Fibroblast of mammary gland (primary cell): Measurements from ENCODE around the gene CFAP73.

ENCODE experiments used
- DNase-seq: peaks from one replicate; pipeline ENCODE4 v3.0.0-alpha.2; 2010; ENCODE audit warnings: low read depth
- H3K4me3 ChIP-seq: 2 replicates; pipeline ENCODE4 v1.5.1; 2011; ENCODE audit warnings: low read depth, mild to moderate bottlenecking, low read length, moderate library complexity; ENCODE audit not compliant: control insufficient read depth
- CTCF ChIP-seq: conservative IDR thresholded peaks from 2 replicates; pipeline ENCODE4 v1.5.1; 2011; ENCODE audit warnings: low read depth, low read length, inconsistent platforms; ENCODE audit not compliant: control insufficient read depth, insufficient read depth

Gene CFAP73

GRCh38 chr12:113135178-113136127 is 14.1 kb upstream of the CFAP73 start, which contains the start of gene RASAL1:
TSS of gene RASAL1 (minus strand) at chr12:113135761. CDS start at chr12:113135462, 299 bp downstream.
- no peak for DNase-seq
- no peak for TF ChIP-seq CTCF
- no peak within 1 kb of the TSS for H3K4me3 ChIP-seq

GRCh38 chr12:113136128-113136989 is 13.2 kb upstream of the CFAP73 start:
- DNase-seq = no peak
- no peak for TF ChIP-seq CTCF
- H3K4me3 ChIP-seq = no peak overlapping the region

- TF ChIP-seq CTCF = no peak
Measured at GRCh38 chr12:113136990-113137511, 12.5 kb upstream of the CFAP73 start.

GRCh38 chr12:113137861-113138783 is 11.4 kb upstream of the CFAP73 start:
- no peak for TF ChIP-seq CTCF
- no peak for DNase-seq
- no peak overlapping the region for H3K4me3 ChIP-seq

More at GRCh38 chr12:113136990-113137511, 12.5 kb upstream of the CFAP73 start:
- no peak overlapping the region for H3K4me3 ChIP-seq
- no peak for DNase-seq

GRCh38 chr12:113138826-113139225 is 10.7 kb upstream of the CFAP73 start:
- no peak overlapping the region for H3K4me3 ChIP-seq
- no peak for TF ChIP-seq CTCF
- no peak for DNase-seq
